GM23338 (cell line): ENCODE measurements around the gene PITHD1. TPM values are rescaled to one million over a fixed set of nuclear protein-coding genes. Genes with fewer than 3 reads are reported as not detected.

ENCODE experiments used
- ATAC-seq: fragments of 200-7000 bp; cut with Tn5 transposase; 3 replicates; pipeline ENCODE4 v1.9.1; 2020
- DNase-seq: peaks from one replicate; pipeline ENCODE4 v3.0.0-alpha.2; 2015; ENCODE audit warnings: low spot score
- H2AFZ ChIP-seq: fragments of 200-600 bp; sonication (generic); 2 replicates; pipeline ENCODE4 v1.8.0; 2016; ENCODE audit warnings: antibody characterized with exemption, mild to moderate bottlenecking, moderate library complexity
- H3F3A ChIP-seq: fragments of 200-600 bp; sonication (generic); replicated peaks from 2 replicates; pipeline ENCODE4 v1.8.0; 2017; ENCODE audit warnings: antibody characterized with exemption, mixed run types, low read depth
- H3K27ac ChIP-seq: fragments of 200-600 bp; sonication (generic); 2 replicates; pipeline ENCODE4 v1.6.1; 2016; ENCODE audit warnings: low read depth
- H3K27me3 ChIP-seq: fragments of 200-600 bp; sonication (generic); 2 replicates; pipeline ENCODE4 v1.8.0; 2016; ENCODE audit warnings: mild to moderate bottlenecking, mixed run types, moderate library complexity; ENCODE audit not compliant: insufficient read depth
- H3K36me3 ChIP-seq: fragments of 200-600 bp; sonication (generic); 2 replicates; pipeline ENCODE4 v1.8.0; 2016; ENCODE audit warnings: mild to moderate bottlenecking; ENCODE audit not compliant: insufficient read depth
- H3K4me1 ChIP-seq: fragments of 200-600 bp; sonication (generic); 2 replicates; pipeline ENCODE4 v1.8.0; 2016; ENCODE audit warnings: mild to moderate bottlenecking, moderate library complexity; ENCODE audit not compliant: insufficient read depth
- H3K4me2 ChIP-seq: fragments of 200-600 bp; sonication (generic); 2 replicates; pipeline ENCODE4 v1.7.1; 2017; ENCODE audit warnings: mixed run types
- H3K4me3 ChIP-seq: fragments of 200-600 bp; sonication (generic); 2 replicates; pipeline ENCODE4 v1.6.1; 2016; ENCODE audit warnings: mixed run types
- H3K79me2 ChIP-seq: fragments of 200-600 bp; sonication (generic); replicated peaks from 2 replicates; pipeline ENCODE4 v1.8.0; 2017; ENCODE audit warnings: mild to moderate bottlenecking; ENCODE audit not compliant: insufficient read depth
- H3K9me2 ChIP-seq: fragments of 200-600 bp; sonication (generic); 2 replicates; pipeline ENCODE4 v1.8.0; 2017; ENCODE audit not compliant: insufficient read depth
- H4K20me1 ChIP-seq: fragments of 200-600 bp; sonication (generic); replicated peaks from 2 replicates; pipeline ENCODE4 v1.8.0; 2017; ENCODE audit warnings: mild to moderate bottlenecking; ENCODE audit not compliant: insufficient read depth
- H3K27ac Mint-ChIP-seq: 2 replicates; pipeline ENCODE4 v1.8.0; 2020; ENCODE audit warnings: inconsistent platforms, mild to moderate bottlenecking, moderate library complexity, mixed read lengths
- H3K27me3 Mint-ChIP-seq: 3 replicates; pipeline ENCODE4 v1.8.0; 2022; ENCODE audit warnings: low read depth, mild to moderate bottlenecking, moderate library complexity, mixed read lengths, inconsistent platforms; ENCODE audit not compliant: insufficient read depth, poor library complexity
- H3K36me3 Mint-ChIP-seq: 3 replicates; pipeline ENCODE4 v1.8.0; 2021; ENCODE audit warnings: low read depth, mild to moderate bottlenecking, inconsistent platforms, moderate library complexity, mixed read lengths
- H3K4me1 Mint-ChIP-seq: 3 replicates; pipeline ENCODE4 v1.8.0; 2020; ENCODE audit warnings: mild to moderate bottlenecking, inconsistent platforms, mixed read lengths
- H3K4me3 Mint-ChIP-seq: 3 replicates; pipeline ENCODE4 v1.8.0; 2021; ENCODE audit warnings: moderate library complexity, mild to moderate bottlenecking, inconsistent platforms, mixed read lengths
- H3K9me3 Mint-ChIP-seq: 3 replicates; pipeline ENCODE4 v1.8.0; 2020; ENCODE audit warnings: moderate library complexity, mild to moderate bottlenecking, inconsistent platforms, mixed read lengths
- EZH2 ChIP-seq: fragments of 200-600 bp; sonication (generic); IDR thresholded peaks from one replicate; pipeline ENCODE4 v1.8.0; 2017; ENCODE audit warnings: antibody characterized with exemption, mild to moderate bottlenecking, low read depth; ENCODE audit not compliant: unreplicated experiment
- EZH2phosphoT487 ChIP-seq: fragments of 200-600 bp; sonication (generic); IDR thresholded peaks from one replicate; pipeline ENCODE4 v1.8.1; 2018; ENCODE audit warnings: antibody characterized with exemption; ENCODE audit not compliant: unreplicated experiment
- JUNB ChIP-seq: IDR thresholded peaks from one replicate; pipeline ENCODE4 v1.6.1; 2016; ENCODE audit warnings: antibody characterized with exemption; ENCODE audit not compliant: unreplicated experiment
- POLR2AphosphoS5 ChIP-seq: IDR thresholded peaks from 2 replicates; pipeline ENCODE4 v1.6.1; 2016; ENCODE audit warnings: antibody characterized with exemption, low read depth
- STAT1 ChIP-seq: IDR thresholded peaks from one replicate; pipeline ENCODE4 v1.6.1; 2016; ENCODE audit warnings: antibody characterized with exemption; ENCODE audit not compliant: unreplicated experiment
- polyA plus RNA-seq: library from polyadenylated mRNA; unstranded; fragments of >200 nt; fragmentation: Nextera tagmentation; extraction: Ambion mirVana; gene quantifications from 2 replicates; pipeline ENCODE4 v1.2.1, GENCODE V29; 2016
- total RNA-seq: library from RNA; depleted of rRNA; stranded (reverse); fragments of >200 nt; shearing (Covaris generic); gene quantifications from 2 replicates; pipeline ENCODE4 v1.2.3, GENCODE V29; 2014
- TF ChIP-seq, protein P1 (sequence below): IDR thresholded peaks from 2 replicates; pipeline ENCODE4 v1.6.1; 2016; ENCODE audit warnings: antibody characterized with exemption
- TF ChIP-seq, protein P2 (sequence below): fragments of 250-450 bp; sonication (Bioruptor Pico); IDR thresholded peaks from 2 replicates; pipeline ENCODE4 v1.5.0; 2020; ENCODE audit warnings: mild to moderate bottlenecking, moderate library complexity

Gene PITHD1
- total and polyA plus RNA-seq, 2 experiments from 2014 or later = 52.9 to 99.0 TPM

DNA sequence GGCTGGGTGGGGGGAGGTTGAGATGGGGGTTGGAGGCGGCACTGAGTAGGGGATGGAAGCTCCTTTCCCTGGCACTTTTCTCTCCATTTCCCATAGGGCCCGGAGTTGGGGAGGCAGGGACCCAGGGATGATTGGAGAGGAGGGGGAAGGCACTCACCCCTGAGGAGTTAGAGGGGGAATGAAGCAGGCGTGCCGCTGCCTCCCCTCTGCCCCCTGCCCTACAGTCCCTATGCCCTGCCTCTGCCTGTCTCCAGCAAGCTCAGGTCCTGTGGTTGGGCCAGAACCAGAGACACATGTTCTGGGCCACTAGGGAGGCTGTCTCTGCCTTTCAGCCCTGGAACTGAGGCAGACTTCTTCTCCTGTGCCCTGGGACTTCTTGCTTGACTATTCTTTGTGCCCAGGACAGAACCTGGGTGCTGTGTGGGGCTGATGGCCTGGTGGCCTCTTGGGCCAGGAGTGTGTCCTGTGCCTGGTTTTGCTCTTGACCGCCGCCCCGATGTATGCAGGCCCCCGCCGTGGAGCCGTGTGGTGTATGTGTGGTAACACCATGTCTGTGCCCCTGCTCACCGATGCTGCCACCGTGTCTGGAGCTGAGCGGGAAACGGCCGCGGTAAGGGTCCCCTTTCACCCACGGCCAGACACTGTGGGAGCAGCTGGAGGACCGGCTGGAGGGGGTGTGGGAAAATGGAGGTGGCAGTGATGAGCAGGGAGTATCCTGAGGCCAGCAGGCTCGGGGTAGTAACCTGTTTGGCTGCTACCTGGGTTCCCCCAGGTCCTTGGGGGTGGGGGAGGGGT lies 14.1 kb downstream of the PITHD1 start:
- ATAC-seq (no peak; the same call in 2 of the 3 replicates), DNase-seq (peak; percentile 23)
- peak overlapping the region; percentile 98 for H3K4me3 ChIP-seq
- 0 out of 2 replicates have a peak, but pooled peaks cover 16% of the 10 kb centered on the region for H3F3A ChIP-seq
- Mint-ChIP-seq H3K27ac (peak overlapping the region; percentile 90; the same call in 1 of the 2 replicates), H3K9me3 (no peaks in the 10 kb centered on the region), H3K4me1 (peaks cover 15% of the 10 kb centered on the region), H3K4me3 (peak overlapping the region; percentile 98), H3K36me3 (peaks cover 35% of the 10 kb centered on the region), H3K27me3 (peaks cover 11% of the 10 kb centered on the region)
- no peaks in the 10 kb centered on the region for H3K9me2 ChIP-seq
- H3K4me1 ChIP-seq = peaks cover 7% of the 10 kb centered on the region; the same call in 1 of the 2 replicates
- H3K4me2 ChIP-seq = peak overlapping the region; percentile 81
- no peaks in the 10 kb centered on the region; the same call in 1 of the 2 replicates for H4K20me1 ChIP-seq
- H3K36me3 ChIP-seq = peaks cover 8% of the 10 kb centered on the region; the same call in 1 of the 2 replicates
- H3K79me2 ChIP-seq = peaks cover 14% of the 10 kb centered on the region
- no peak for TF ChIP-seq EZH2
- TF ChIP-seq EZH2phosphoT487 = no peak
- TF ChIP-seq, protein P1, sequence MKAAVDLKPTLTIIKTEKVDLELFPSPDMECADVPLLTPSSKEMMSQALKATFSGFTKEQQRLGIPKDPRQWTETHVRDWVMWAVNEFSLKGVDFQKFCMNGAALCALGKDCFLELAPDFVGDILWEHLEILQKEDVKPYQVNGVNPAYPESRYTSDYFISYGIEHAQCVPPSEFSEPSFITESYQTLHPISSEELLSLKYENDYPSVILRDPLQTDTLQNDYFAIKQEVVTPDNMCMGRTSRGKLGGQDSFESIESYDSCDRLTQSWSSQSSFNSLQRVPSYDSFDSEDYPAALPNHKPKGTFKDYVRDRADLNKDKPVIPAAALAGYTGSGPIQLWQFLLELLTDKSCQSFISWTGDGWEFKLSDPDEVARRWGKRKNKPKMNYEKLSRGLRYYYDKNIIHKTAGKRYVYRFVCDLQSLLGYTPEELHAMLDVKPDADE = no peak
- TF ChIP-seq POLR2AphosphoS5 = no peak
- no peak overlapping the region for H2AFZ ChIP-seq
- H3K27me3 ChIP-seq = no peaks in the 10 kb centered on the region
- H3K27ac ChIP-seq = no peak overlapping the region

DNA sequence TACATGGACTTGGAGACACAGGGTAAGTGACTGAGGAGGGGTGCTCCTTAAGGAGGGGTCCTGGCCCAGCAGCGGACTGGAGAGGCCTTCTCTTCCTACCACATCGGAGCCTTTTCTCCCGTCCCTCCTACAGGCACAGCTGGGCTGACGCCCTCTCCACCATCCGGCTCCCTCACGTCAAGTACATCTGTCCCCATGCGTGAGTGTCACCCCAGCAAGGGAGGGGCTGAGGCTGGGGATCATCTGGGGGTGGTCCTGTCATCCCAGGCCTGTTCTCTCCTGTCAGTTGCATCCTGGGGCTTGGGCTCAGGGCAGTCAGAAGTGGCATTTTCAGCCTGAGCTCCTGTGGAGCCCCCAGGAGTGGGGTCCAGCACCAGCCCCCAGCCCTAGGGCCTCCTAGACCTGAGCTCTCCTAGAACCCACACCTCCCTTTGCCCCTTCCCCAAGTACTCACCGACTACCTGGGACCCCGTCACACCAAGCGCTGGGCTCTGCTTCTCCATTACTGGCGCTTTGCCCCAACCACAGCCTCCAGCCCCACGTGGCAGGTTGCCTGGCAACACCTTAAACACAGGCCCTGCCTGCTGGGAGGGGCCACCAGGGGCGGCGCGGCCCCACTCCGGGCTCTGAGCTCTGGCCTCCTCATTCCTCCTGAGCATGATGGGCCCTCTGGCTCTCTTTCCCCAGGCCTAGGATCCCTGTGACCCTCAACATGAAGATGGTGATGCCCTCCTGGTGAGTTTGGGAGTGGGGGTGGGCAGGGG lies 15.0 kb downstream of the PITHD1 start:
- Histone ChIP-seq H3K4me1 (peaks cover 7% of the 10 kb centered on the region; the same call in 1 of the 2 replicates), H3K79me2 (peaks cover 14% of the 10 kb centered on the region), H4K20me1 (0 out of 2 replicates have a peak, but pooled peaks cover 3% of the 10 kb centered on the region), H3K27ac (no peak overlapping the region), H3K27me3 (no peaks in the 10 kb centered on the region), H3F3A (0 out of 2 replicates have a peak, but pooled peaks cover 16% of the 10 kb centered on the region), H3K36me3 (peaks cover 8% of the 10 kb centered on the region; the same call in 1 of the 2 replicates), H2AFZ (no peak overlapping the region), H3K4me3 (peak overlapping the region; percentile 98; the same call in 1 of the 2 replicates), H3K9me2 (no peaks in the 10 kb centered on the region), H3K4me2 (peak overlapping the region; percentile 81; the same call in 1 of the 2 replicates)
- ATAC-seq (no peak), DNase-seq (no peak)
- Mint-ChIP-seq H3K4me1 (peaks cover 15% of the 10 kb centered on the region), H3K27ac (no peak overlapping the region), H3K36me3 (peaks cover 35% of the 10 kb centered on the region), H3K27me3 (peaks cover 11% of the 10 kb centered on the region), H3K9me3 (no peaks in the 10 kb centered on the region), H3K4me3 (peak overlapping the region; percentile 98; the same call in 2 of the 3 replicates)
- TF ChIP-seq, protein P2, sequence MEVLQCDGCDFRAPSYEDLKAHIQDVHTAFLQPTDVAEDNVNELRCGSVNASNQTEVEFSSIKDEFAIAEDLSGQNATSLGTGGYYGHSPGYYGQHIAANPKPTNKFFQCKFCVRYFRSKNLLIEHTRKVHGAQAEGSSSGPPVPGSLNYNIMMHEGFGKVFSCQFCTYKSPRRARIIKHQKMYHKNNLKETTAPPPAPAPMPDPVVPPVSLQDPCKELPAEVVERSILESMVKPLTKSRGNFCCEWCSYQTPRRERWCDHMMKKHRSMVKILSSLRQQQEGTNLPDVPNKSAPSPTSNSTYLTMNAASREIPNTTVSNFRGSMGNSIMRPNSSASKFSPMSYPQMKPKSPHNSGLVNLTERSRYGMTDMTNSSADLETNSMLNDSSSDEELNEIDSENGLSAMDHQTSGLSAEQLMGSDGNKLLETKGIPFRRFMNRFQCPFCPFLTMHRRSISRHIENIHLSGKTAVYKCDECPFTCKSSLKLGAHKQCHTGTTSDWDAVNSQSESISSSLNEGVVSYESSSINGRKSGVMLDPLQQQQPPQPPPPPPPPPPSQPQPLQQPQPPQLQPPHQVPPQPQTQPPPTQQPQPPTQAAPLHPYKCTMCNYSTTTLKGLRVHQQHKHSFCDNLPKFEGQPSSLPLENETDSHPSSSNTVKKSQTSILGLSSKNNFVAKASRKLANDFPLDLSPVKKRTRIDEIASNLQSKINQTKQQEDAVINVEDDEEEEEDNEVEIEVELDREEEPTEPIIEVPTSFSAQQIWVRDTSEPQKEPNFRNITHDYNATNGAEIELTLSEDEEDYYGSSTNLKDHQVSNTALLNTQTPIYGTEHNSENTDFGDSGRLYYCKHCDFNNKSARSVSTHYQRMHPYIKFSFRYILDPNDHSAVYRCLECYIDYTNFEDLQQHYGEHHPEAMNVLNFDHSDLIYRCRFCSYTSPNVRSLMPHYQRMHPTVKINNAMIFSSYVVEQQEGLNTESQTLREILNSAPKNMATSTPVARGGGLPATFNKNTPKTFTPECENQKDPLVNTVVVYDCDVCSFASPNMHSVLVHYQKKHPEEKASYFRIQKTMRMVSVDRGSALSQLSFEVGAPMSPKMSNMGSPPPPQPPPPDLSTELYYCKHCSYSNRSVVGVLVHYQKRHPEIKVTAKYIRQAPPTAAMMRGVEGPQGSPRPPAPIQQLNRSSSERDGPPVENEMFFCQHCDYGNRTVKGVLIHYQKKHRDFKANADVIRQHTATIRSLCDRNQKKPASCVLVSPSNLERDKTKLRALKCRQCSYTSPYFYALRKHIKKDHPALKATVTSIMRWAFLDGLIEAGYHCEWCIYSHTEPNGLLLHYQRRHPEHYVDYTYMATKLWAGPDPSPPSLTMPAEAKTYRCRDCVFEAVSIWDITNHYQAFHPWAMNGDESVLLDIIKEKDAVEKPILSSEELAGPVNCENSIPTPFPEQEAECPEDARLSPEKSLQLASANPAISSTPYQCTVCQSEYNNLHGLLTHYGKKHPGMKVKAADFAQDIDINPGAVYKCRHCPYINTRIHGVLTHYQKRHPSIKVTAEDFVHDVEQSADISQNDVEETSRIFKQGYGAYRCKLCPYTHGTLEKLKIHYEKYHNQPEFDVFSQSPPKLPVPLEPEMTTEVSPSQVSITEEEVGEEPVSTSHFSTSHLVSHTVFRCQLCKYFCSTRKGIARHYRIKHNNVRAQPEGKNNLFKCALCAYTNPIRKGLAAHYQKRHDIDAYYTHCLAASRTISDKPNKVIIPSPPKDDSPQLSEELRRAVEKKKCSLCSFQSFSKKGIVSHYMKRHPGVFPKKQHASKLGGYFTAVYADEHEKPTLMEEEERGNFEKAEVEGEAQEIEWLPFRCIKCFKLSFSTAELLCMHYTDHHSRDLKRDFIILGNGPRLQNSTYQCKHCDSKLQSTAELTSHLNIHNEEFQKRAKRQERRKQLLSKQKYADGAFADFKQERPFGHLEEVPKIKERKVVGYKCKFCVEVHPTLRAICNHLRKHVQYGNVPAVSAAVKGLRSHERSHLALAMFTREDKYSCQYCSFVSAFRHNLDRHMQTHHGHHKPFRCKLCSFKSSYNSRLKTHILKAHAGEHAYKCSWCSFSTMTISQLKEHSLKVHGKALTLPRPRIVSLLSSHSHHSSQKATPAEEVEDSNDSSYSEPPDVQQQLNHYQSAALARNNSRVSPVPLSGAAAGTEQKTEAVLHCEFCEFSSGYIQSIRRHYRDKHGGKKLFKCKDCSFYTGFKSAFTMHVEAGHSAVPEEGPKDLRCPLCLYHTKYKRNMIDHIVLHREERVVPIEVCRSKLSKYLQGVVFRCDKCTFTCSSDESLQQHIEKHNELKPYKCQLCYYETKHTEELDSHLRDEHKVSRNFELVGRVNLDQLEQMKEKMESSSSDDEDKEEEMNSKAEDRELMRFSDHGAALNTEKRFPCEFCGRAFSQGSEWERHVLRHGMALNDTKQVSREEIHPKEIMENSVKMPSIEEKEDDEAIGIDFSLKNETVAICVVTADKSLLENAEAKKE (CRISPR knock-in tag) = no peak
- TF ChIP-seq JUNB (no peak), STAT1 (no peak), POLR2AphosphoS5 (no peak)
- TF ChIP-seq, protein P1 = no peak
